SK-N-SH treated with all-trans-retinoic acid at 6 μM for 48 hours (cell line): Measurements from ENCODE around the gene ACTRT3.

Experiments
- ARNTL ChIP-seq: fragments of 450-650 bp; formaldehyde crosslinking; IDR thresholded peaks from 2 replicates; pipeline ENCODE4 v1.5.0; 2020; ENCODE audit warnings: low read depth, mild to moderate bottlenecking, moderate library complexity, borderline replicate concordance
- CREB5 ChIP-seq: fragments of 250-450 bp; sonication (Bioruptor Pico); IDR thresholded peaks from 2 replicates; pipeline ENCODE4 v1.5.1; 2020; ENCODE audit warnings: low read depth, mild to moderate bottlenecking, moderate library complexity
- CSDC2 ChIP-seq: fragments of 250-450 bp; sonication (Bioruptor Pico); IDR thresholded peaks from 2 replicates; pipeline ENCODE4 v1.5.0; 2020; ENCODE audit warnings: mild to moderate bottlenecking, moderate library complexity
- ISL1 ChIP-seq: fragments of 250-450 bp; sonication (Bioruptor Pico); IDR thresholded peaks from 2 replicates; pipeline ENCODE4 v2.1.2; 2022; ENCODE audit warnings: mild to moderate bottlenecking, moderate library complexity
- PATZ1 ChIP-seq: fragments of 250-450 bp; sonication (Bioruptor Pico); IDR thresholded peaks from 2 replicates; pipeline ENCODE4 v1.8.0; 2020; ENCODE audit warnings: mild to moderate bottlenecking, moderate library complexity, borderline replicate concordance
- ZC3H10 ChIP-seq: fragments of 250-450 bp; sonication (Bioruptor Pico); IDR thresholded peaks from 2 replicates; pipeline ENCODE4 v1.5.1; 2021; ENCODE audit warnings: mild to moderate bottlenecking, moderate library complexity
- ZFP3 ChIP-seq: fragments of 250-450 bp; sonication (Bioruptor Pico); IDR thresholded peaks from 2 replicates; pipeline ENCODE4 v1.5.0; 2020; ENCODE audit warnings: mild to moderate bottlenecking, moderate library complexity
- ZFP30 ChIP-seq: fragments of 450-650 bp; formaldehyde crosslinking; IDR thresholded peaks from 2 replicates; pipeline ENCODE4 v1.5.0; 2022; ENCODE audit warnings: mild to moderate bottlenecking, moderate library complexity
- ZNF565 ChIP-seq: fragments of 450-650 bp; formaldehyde crosslinking; conservative IDR thresholded peaks from 2 replicates; pipeline ENCODE4 v1.5.0; 2020; ENCODE audit warnings: low read depth, mild to moderate bottlenecking, moderate library complexity

GRCh38 chr3:169813757-169814517 is 44.6 kb upstream of the ACTRT3 start:
- no peak for TF ChIP-seq ZFP3
- no peak for TF ChIP-seq ARNTL
- TF ChIP-seq ISL1, result no peak
- no peak for TF ChIP-seq PATZ1 (CRISPR knock-in tag)
- TF ChIP-seq ZNF565 (CRISPR knock-in tag), result no peak
- no peak for TF ChIP-seq ZFP30
- TF ChIP-seq ZC3H10, result no peak
- TF ChIP-seq CSDC2 (CRISPR knock-in tag), result no peak
- no peak for TF ChIP-seq CREB5 (CRISPR knock-in tag)
